OCI-LY1 (cell line): ENCODE data around the gene RGSL1.
A peak's percentile ranks its signal among the peaks of the same experiment; 100 is the strongest.
"Not testable (repeated sequence)": the region's sequence is repeated elsewhere in the genome, so short reads cannot be mapped to it uniquely, and the experiment has no call there.

ENCODE experiments used
- H2AFZ ChIP-seq: fragments of 200-600 bp; sonication (generic), shearing (Covaris generic); 2 replicates; pipeline ENCODE4 v1.6.0; 2014; ENCODE audit warnings: antibody characterized with exemption, mild to moderate bottlenecking, low read length
- H3F3A ChIP-seq: fragments of 200-600 bp; sonication (generic), shearing (Covaris generic); 2 replicates; pipeline ENCODE4 v1.6.0; 2014; ENCODE audit warnings: mild to moderate bottlenecking, antibody characterized with exemption, low read length, moderate library complexity; ENCODE audit not compliant: insufficient read depth
- H3K27ac ChIP-seq: fragments of 200-600 bp; sonication (generic); 2 replicates; pipeline ENCODE4 v1.5.1; 2014; ENCODE audit warnings: low read length, mixed run types, mild to moderate bottlenecking, low read depth; ENCODE audit not compliant: poor library complexity, severe bottlenecking
- H3K27me3 ChIP-seq: fragments of 200-600 bp; sonication (generic); 2 replicates; pipeline ENCODE4 v1.6.0; 2014; ENCODE audit warnings: antibody characterized with exemption, mild to moderate bottlenecking, low read length, moderate library complexity; ENCODE audit not compliant: insufficient read depth
- H3K36me3 ChIP-seq: fragments of 200-600 bp; sonication (generic); 2 replicates; pipeline ENCODE4 v1.6.1; 2014; ENCODE audit warnings: mild to moderate bottlenecking, antibody characterized with exemption, low read length, moderate library complexity, mixed read lengths; ENCODE audit not compliant: insufficient read depth
- H3K4me1 ChIP-seq: fragments of 200-600 bp; sonication (generic); 2 replicates; pipeline ENCODE4 v1.5.1; 2014; ENCODE audit warnings: mild to moderate bottlenecking, low read length, moderate library complexity; ENCODE audit not compliant: insufficient read depth, severe bottlenecking
- H3K4me2 ChIP-seq: fragments of 200-600 bp; sonication (generic), shearing (Covaris generic); 2 replicates; pipeline ENCODE4 v1.6.1; 2014; ENCODE audit warnings: low read length
- H3K4me3 ChIP-seq: fragments of 200-600 bp; sonication (generic); 2 replicates; pipeline ENCODE4 v1.5.1; 2014; ENCODE audit warnings: low read length, low read depth, mild to moderate bottlenecking, mixed read lengths; ENCODE audit not compliant: poor library complexity, severe bottlenecking
- H3K79me2 ChIP-seq: fragments of 200-600 bp; shearing (Covaris generic); 2 replicates; pipeline ENCODE4 v1.6.1; 2016; ENCODE audit warnings: mixed run types, low read length, mixed read lengths; ENCODE audit not compliant: insufficient read depth
- H3K9ac ChIP-seq: fragments of 200-600 bp; sonication (generic), shearing (Covaris generic); 2 replicates; pipeline ENCODE4 v1.6.1; 2014; ENCODE audit warnings: mild to moderate bottlenecking, low read length, mixed read lengths
- H3K9me2 ChIP-seq: fragments of 200-600 bp; sonication (generic), shearing (Covaris generic); 2 replicates; pipeline ENCODE4 v1.6.1; 2014; ENCODE audit warnings: low read depth, mild to moderate bottlenecking, low read length, mixed read lengths
- H3K9me3 ChIP-seq: fragments of 200-600 bp; shearing (Covaris generic); 2 replicates; pipeline ENCODE4 v1.6.1; 2014; ENCODE audit warnings: low read length, mixed read lengths
- H4K20me1 ChIP-seq: fragments of 200-600 bp; sonication (generic), shearing (Covaris generic); 2 replicates; pipeline ENCODE4 v1.6.0; 2016; ENCODE audit warnings: mild to moderate bottlenecking, low read length; ENCODE audit not compliant: insufficient read depth
- CTCF ChIP-seq: fragments of 200-600 bp; sonication (generic), shearing (Covaris generic); IDR thresholded peaks from 2 replicates; pipeline ENCODE4 v1.5.1; 2017; ENCODE audit warnings: mild to moderate bottlenecking, antibody characterized with exemption, low read length, moderate library complexity, mixed read lengths
- EZH2 ChIP-seq: fragments of 200-600 bp; sonication (generic), shearing (Covaris generic); IDR thresholded peaks from 2 replicates; pipeline ENCODE4 v1.8.0; 2017; ENCODE audit warnings: borderline replicate concordance, mixed run types, mild to moderate bottlenecking, antibody characterized with exemption, low read length, moderate library complexity, mixed read lengths

The RGSL1 gene

GRCh38 chr1:182446033-182446669 is 3.8 kb upstream of the RGSL1 start:
- Histone ChIP-seq H3K9me2 (no peaks in the 10 kb centered on the region), H3K4me2 (peak overlapping the region; percentile 57), H3K27ac (no peak overlapping the region), H3K4me1 (peaks cover 7% of the 10 kb centered on the region), H2AFZ (no peak overlapping the region; the same call in 1 of the 2 replicates), H3K9ac (no peak overlapping the region), H3K4me3 (no peak overlapping the region), H3K36me3 (no peaks in the 10 kb centered on the region), H3K9me3 (no peaks in the 10 kb centered on the region), H3F3A (no peaks in the 10 kb centered on the region), H3K79me2 (no peaks in the 10 kb centered on the region), H3K27me3 (no peaks in the 10 kb centered on the region), H4K20me1 (no peaks in the 10 kb centered on the region)
- TF ChIP-seq EZH2 = no peak
- peak; percentile 85 for TF ChIP-seq CTCF

- not testable (repeated sequence) for H3K9me3 ChIP-seq, H3K79me2 ChIP-seq, H3K27me3 ChIP-seq, H4K20me1 ChIP-seq, H3K36me3 ChIP-seq, H3K9me2 ChIP-seq, H2AFZ ChIP-seq, H3K27ac ChIP-seq, H3K4me1 ChIP-seq, H3K9ac ChIP-seq, H3K4me2 ChIP-seq, H3F3A ChIP-seq, H3K4me3 ChIP-seq
Observed at GRCh38 chr1:182447124-182447523, 2.8 kb upstream of the RGSL1 start.

- Histone ChIP-seq H3K4me1 (peaks cover 7% of the 10 kb centered on the region), H3F3A (no peaks in the 10 kb centered on the region), H3K79me2 (no peaks in the 10 kb centered on the region), H3K4me2 (no peak overlapping the region), H3K9me3 (no peaks in the 10 kb centered on the region), H3K4me3 (no peak overlapping the region), H3K36me3 (no peaks in the 10 kb centered on the region), H3K9ac (no peak overlapping the region), H3K9me2 (no peaks in the 10 kb centered on the region), H2AFZ (no peak overlapping the region), H4K20me1 (no peaks in the 10 kb centered on the region), H3K27ac (no peak overlapping the region), H3K27me3 (no peaks in the 10 kb centered on the region)
- TF ChIP-seq CTCF = no peak
- no peak for TF ChIP-seq EZH2
Observed at GRCh38 chr1:182447660-182448059, 2.3 kb upstream of the RGSL1 start.

DNA sequence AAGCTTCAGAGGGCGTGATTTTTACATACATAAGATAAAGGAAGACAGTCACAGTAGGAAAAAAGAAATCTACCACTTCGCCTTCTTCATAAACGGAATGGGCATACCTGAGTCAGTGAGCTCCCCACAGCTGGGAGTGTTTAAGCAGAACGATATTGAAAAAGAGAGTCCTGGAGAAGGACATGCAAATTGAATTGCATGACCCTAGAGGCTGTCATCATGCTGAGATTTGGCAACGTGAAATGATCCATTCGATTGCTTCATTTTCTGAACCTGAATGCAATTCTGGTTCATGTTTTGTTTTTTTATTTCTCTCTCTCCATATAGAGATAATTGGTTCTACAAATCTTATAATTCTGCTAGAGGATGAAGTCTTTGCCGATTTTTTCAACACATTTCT is 3.7 kb downstream of the RGSL1 start:
- Histone ChIP-seq H3K27ac (no peak overlapping the region), H3K4me3 (no peak overlapping the region), H3K9me3 (no peaks in the 10 kb centered on the region), H3F3A (no peaks in the 10 kb centered on the region), H3K4me2 (no peak overlapping the region), H3K79me2 (no peaks in the 10 kb centered on the region), H3K36me3 (no peaks in the 10 kb centered on the region), H3K9ac (no peak overlapping the region), H2AFZ (no peak overlapping the region), H4K20me1 (no peaks in the 10 kb centered on the region), H3K9me2 (no peaks in the 10 kb centered on the region), H3K4me1 (no peaks in the 10 kb centered on the region), H3K27me3 (no peaks in the 10 kb centered on the region)
- TF ChIP-seq CTCF = no peak
- TF ChIP-seq EZH2 = no peak
